HG03354 (cell line): ENCODE data around the gene NRM.
A peak's percentile ranks its signal among the peaks of the same experiment; 100 is the strongest.
"Not testable (repeated sequence)": the region's sequence is repeated elsewhere in the genome, so short reads cannot be mapped to it uniquely, and the experiment has no call there.

ENCODE experiments used
- ATAC-seq: cut with Tn5 transposase; IDR thresholded peaks from one replicate; pipeline ENCODE4 v1.9.1; 2021; ENCODE audit warnings: mild to moderate bottlenecking; ENCODE audit not compliant: unreplicated experiment, poor library complexity, severe bottlenecking

The NRM gene

DNA sequence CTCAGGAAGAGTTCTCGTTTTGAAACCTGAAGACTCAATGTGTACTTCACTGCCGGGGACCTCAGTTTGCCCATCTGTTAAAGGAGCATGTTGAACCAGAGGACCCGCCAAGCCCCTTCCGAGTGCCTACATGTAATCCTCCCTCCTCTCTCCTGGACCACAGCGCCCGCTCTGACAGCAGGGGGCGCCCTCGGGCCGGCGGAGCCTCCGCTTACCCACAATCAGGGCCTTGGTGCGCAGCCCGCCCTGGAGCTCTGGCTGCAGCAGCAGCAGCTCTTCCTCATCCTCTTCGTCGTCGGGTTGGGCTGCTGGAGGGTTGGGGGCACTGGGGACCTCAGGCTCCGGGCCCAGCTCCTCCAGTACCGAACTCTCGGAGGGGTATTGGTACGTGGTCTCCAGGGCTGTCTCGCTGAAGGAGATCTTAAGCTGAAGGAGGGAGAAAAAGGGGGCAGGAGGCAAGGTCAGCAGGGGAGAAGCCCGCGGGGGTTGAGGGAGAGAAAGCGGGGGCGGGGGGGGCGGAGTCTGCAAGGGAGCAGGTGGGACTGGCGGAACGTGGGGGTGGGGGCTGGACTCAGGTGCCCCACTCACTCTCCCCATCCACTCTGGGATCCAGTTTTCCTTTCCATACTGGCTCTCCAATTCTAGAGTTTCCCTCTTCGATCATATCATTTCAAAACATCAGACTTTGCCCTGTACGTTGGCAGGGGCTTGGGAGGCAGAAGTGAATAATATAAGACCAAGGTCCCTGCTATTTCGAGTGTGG lies 11.6 kb downstream of the NRM start:
- peak; percentile 43 for ATAC-seq

DNA sequence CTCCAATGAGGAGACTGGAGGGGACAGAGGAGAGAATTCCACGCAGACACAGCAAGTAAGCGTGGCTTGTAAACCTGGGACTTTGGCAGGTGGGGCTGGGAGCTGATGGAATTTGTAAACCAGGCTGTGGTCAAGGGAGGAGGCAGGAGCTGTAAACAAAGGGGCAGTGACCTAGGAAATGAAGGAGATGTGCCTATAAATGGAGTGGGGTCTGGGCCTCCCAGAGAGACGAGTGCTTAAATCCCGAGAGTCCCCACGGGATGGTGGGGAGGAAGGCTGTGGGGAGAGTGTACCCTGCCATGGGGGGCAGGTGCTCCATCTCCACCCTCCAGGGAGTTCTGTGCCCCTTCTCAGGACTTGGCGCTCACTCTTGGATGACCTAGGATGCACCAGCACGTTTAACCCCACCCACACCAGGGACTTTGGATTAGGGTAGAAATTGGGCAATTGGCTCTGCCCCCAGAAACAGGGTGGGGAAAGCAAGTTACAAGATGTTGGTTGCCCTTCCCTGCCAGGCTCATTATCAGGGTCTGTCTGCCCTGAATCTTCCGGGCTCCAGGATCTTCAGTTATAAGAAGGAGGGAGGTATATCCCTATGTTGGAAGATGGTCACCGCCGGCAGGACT lies 14.0 kb downstream of the NRM start:
- ATAC-seq: no peak

DNA sequence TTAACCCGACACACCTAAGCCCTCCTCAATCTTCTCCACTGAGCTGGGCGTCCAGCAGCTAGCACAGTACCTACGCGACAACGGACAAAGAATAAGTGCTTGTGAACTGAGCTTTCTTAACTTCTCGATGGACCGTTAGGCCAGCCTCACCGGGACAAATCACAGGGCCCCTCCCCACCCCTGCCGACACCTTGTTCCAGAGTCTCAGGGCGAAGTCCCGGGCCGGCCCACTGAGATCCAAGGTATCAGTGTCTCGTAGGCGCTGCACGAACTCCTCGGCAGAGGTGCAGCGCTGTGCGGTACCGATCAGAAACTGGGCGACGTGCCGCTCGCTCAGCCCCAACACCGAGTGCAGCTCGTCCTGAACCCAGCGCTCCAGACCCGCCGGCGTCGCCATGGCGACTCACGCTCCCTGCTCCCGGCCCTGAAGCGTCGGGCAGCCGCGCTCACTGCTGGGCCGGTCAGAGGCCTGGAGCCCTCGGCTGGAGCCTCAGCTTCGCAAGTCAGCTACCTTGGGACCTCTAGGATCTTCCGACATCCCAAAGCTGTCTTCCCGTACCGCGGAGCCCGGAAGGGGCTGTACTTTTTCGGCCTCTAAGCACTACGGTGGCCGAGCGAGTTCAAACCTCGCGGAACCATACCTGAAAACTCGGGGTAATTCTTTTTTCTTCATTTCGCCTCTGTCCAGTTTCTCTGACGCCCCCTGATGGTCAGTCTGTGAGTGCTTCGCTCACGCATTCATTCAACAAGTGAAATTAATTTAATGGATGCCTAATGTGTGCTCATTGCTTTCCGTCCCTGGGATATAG lies 18.1 kb downstream of the NRM start, which contains the start of gene DHX16:
Gene DHX16 (minus strand): TSS at position 562 of the 809 bp plus-strand sequence. CDS start 165 bp downstream, at position 397.
- peak; percentile 75 for ATAC-seq

DNA sequence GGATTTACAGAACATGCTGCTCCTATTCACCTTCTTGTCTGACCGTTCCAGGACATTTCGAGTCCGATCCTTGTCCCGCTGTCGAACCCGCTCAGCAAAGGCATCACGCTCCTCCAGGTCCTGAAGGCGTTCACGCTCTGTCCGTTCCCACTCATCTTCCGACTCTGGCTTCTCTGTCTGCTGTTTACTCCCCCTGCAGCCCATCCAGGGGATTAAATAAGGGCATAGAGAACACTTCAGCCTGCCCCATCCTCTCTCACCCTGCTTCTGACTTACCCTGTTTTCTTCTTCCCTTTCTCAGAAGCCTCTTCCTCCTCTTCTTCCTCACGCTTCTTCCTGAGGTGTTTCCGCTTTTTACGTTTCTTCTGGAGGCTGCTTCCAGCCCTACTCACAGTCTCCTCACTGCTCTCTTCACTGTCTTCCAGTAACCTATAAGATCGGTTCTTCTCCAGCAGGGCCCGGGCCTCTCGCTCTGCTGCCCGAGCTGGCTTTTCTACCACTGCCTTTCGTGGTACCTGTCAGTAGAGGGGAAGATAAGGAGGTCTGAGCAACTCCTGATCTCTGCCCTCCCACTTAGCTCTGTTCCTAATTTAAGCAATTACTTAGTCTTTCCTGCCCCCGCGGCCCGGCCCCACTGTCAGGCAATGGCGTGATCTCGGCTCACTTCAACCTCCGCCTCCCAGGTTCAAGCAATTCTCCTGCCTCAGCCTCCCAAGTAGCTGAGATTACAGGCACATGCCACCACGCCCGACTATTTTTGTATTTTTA lies 19.8 kb downstream of the NRM start:
- no peak for ATAC-seq

DNA sequence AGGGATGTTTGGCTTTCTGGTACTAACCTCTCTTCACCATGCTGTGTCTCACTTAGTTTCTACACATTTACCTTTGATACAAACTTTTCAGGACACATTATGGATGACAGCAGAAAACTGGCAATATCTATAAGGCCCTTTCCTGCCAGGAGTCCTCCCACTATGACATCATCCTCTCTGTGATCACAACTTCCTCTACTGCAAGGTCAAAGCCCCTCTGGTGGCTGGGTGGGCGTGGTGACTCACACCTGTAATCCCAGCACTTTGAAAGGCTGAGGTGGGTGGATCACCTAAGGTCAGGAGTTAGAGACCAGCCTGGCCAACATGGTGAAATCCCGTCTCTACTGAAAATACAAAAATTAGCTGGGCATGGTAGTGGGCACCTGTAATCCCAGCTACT lies 24.5 kb downstream of the NRM start:
- ATAC-seq: not testable (repeated sequence)

DNA sequence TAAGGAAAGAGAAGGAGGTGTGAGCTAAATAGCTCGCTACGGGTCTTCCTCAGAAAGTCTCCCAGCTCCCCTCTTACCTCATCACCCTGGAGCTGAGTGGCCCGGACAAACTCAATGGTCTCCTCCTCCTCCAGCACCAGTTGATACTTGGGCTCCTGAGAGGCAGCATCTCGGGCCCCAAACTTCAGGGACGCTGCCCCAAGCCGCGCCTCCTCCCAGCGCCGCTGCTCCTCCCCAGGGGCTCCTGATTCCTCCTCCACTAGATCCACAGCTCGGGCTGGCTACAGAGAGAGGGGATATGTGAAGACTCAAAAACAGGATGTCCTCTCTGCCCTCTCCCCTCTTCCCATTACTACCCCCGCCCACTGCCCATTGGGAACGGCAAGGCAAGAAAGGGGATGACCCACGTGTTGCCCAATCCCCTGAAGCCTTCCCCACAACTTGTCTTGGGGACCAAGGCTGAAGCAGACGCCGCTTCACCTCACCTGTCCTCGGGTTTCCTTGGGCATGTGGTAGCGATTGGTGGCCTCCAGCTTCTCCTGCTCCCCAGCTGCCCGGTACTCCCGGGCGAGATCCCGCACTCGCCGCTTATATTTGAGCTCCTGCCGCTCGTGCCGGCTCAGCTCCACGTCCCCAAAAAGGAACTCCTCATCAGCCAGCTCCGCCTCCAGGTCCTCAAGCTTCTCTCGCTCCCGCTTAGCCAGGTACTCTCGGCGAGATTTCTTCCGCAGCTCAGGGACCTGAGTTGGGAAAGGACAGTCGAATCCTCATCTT lies 25.6 kb downstream of the NRM start:
- no peak for ATAC-seq

DNA sequence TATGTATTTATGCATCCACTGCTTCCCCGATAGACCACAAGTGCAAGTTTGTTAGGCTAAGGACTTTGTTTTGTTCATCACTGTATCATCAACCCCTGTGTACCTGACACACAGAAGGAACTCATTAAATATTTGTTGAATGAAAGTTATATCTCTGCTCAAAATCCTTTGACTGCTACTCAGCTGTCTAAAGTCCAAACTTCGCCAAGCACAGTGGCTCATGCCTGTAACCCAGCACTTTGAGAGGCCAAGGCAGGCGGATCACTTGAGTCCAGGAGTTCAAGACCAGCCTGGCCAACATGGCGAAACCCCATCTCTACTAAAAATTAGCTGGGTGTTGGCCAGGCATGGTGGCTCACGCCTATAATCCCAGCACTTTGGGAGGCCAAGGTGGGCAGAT lies 32.9 kb downstream of the NRM start:
- ATAC-seq: not testable (repeated sequence)

DNA sequence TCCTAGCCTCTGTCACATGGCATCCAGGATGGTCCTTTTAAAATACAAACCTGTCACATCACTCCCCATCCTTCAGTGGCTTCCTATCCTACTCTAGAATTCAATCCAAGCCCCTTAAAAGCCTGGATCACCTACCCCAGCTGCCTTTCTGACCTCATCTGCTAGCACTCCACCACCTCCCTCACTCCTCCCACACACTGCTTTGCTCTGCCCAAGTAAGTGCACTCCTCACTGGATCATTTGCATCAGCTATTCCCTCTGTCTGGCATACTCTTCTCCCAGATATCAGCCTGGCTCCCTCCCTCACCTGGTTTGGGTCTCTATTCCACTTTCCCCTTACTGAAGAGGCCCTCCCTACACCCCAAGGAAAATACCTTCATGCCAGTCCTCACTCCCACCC lies 33.3 kb downstream of the NRM start:
- ATAC-seq: no peak

DNA sequence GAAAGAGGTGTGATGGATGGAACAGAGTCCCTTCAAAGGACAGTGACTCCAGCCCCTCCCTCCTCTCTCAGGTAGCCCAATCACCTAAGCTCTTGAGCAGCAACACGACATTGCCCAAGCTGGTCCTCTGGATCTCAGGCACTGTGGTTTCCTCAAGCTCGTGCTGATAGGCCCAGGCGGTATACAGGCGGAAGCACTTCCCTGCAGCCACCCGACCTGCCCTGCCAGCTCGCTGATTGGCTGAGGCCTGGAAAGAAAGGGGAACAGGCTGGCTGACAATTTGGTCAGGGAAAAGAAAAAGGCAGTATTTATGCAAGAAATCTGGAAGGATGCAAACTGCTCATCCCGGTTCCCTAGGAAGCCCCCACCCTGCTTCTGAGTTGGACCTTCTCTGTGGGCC lies 34.3 kb downstream of the NRM start:
- no peak for ATAC-seq

DNA sequence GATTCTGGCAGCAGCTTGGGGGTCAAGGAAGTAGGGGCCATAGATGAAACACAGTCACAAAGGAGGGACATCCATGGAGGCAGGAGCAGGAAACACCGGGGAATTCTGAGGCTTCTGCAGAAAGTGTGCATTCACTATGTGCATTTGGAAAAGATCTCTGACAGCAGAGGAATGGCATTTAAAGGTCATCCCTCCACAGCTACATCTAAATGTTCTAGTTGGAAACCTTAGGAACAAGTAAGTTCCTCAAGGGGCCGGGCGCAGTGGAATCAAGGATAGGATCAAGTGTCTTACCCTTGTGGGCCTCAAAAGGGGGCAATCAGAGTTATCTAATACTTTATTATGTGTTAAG lies 35.1 kb downstream of the NRM start:
- ATAC-seq: no peak

DNA sequence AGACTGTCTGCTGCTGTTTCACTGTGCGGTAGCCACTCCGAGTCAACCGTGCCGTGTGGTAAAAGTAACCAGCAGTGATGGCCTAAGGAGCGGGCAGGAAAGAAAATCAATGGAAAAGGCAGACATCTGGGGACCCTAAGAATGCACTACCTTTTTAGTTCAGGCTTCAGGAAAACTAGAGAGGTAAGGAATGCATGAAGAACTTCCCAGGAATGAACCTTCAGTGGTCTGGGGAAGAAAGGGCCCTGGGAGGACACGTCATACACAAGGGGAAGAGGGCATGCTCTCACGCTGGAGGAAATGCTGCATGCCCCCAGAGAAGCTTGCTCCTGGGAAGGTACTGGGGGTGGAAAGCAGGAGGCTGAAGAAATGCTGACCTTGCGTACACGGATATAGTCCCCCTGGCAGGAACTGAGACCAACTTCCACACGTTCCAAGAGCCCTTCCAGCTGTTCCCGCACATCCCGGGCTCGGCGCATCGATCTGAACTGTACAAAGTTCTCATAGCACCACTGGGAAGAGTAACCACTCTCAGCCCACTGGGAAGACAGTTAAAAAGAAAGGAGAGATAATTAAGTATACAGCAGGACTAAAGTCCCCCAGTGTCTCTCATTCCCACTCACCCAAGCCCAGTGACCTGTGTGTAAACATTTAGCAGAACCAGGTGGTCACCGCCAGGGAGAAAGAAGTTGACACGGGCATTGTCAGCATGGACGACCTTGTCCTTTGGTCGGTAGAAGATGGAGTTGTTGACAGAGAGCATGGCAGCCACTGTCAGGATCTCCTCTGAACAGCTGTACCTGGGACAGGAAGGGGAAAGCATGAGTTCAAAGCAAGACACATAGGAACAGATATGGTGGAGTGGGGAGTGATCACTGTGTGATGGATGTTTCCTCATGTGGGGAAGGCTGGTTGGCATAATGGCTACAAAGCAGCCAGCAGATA lies 35.7 kb downstream of the NRM start:
- no peak for ATAC-seq

DNA sequence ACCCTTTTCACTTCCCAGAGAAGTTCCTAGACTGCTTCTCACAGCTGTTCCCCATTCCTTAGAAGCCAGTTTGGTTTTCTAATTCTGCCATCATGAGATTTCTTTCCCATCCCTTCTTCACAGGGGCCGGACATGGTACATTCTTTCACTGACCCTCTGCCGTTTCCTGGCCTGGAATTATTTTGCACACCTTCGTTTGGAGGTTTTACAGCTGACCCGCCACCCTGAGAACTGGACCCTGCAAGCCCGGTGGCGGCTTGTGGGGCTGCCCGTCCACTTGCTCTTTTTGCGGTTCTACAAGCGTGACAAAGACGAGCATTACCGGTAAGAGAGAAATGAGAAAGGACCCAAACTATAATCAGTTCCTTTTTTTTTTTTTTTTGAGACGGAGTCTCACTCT lies 39.6 kb downstream of the NRM start:
- ATAC-seq: no peak

DNA sequence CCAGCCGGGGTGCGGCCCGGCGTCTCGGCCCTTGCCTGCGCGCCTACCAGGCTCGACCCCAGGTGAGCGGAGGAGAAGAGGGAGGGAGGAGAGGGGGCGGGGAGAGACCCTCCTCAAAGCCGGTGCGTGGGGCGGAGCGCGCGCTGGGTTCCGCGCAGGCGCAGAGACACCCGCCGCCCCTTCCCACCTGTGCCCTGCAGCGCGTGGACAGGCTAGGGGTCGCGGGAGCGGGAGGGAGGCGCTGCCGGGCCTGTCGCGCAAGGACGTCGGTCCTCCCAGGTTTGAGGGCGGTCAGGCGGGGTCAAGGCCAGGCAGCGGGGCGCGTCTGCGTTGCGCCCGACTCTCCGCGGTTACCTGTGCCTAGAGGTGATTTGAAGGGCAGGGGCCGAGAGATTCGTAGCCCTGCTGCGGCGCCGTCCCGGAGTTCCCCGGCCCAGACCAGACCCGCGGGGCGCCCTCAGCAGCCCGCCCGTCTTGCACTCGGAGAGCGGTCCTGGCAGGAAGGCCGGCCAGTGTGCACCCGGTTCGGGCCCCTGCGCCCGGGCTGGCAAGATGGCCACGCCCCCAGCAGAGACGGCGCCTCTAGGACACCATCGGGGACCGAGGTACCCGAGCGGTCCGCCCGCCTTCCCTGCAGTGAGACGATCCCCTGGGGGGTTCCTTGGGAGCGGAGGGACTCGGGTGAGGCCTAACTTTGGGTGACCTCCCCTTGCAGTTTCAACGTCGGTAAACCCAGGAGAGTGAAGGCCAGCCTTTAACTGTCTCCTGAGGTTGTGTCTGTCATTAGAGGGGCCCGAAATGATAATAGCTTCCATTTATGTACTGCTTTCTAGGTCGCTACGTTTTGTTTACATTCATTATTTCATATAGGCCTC lies 43.3 kb downstream of the NRM start:
- peak; percentile 69 for ATAC-seq

DNA sequence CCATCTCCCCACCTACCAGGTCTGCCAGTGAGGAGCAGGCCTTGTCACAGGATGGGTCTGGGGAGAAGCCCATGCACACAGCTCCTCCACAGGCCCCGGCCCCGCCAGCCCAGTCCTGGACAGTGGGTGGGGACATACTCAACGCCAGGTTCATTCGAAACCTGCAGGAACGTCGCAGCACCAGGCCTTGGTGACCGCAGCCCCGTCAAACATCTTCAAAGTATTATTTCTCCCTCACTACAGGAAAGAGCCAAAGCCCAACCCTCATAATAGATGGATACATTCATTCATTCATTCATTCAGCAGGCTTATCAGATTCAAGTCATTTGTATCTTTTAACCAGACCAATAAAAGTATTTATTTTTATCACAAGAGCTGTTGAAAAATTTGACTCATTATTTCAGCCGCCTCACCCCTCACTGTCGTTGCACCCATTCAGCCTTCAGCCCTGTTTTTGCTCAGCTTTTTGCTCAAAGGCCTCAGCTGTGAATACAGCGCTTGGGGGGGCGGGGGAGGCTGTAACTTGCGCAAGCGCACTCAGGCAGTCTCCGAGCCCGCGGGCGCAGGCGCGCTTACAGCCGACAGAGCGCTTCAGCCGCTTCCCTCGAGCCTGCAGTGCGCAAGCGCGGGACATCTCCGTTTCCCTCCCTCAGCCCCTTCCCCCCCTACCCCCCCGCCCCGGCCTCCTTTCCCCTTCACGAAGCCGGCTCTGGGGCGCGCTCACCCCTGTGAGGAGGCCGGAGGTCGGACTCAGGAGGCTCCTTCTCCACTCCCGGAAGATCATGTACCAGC lies 44.1 kb downstream of the NRM start, which contains the start of gene C6orf136:
Gene C6orf136 (plus strand): TSS at position 684 of the 792 bp plus-strand sequence. CDS start 99 bp downstream, at position 783.
- peak; percentile 70 for ATAC-seq

DNA sequence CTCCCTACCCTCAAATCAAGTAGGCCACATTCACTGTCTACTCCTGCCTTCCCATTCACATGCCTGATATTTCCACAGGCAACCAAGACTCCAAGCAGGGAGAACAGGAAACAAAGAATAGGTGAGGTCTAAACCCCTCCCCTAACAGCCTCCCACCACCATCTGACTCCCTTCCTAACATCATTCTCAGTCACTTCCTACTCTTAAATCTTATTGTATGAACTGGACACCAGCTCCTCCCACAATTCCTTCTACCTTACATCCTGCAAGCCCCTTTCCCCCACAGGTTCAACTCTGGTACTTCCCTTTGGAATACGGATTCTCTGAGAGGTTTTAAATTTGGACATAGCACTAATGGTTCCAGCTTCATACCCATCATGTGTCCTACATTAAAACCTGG lies 44.8 kb downstream of the NRM start:
- no peak for ATAC-seq

DNA sequence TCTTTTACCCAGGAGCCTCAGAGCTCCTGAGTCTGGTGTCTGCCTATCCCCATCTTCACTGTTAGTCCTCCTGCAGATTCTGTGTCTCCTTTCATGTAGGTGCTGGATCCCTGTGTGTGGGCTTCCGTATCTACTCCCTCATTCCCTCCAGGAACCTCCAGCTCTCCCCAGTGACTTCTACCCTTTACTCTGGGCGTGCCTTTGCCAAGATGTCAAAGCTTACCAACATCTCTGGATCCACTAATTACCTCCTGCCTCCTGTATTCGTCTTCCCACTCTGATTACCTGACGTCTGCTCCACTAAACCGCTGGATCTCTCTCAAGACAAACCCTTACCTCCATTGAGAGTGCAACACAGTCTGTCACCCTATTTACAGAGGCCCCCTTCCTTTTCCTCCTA lies 46.0 kb downstream of the NRM start:
- ATAC-seq: no peak
